Calu3 (cell line): ENCODE measurements around the gene PDIA5. TPM values are rescaled to one million over a fixed set of nuclear protein-coding genes. Genes with fewer than 3 reads are reported as not detected.

Experiments used
- BruUV-seq: library from RNA; stranded (reverse); fragments of 400-500 nt; replicated peaks from 2 replicates; lab custom pipeline; 2021; lab: Mats Ljungman, UMichigan
- CTCF ChIA-PET: fragments of 300-600 bp; sonication (Branson Sonifier 250); formaldehyde crosslinking; loops from one replicate; lab custom pipeline; 2022; ENCODE audit warnings: antibody characterized with exemption; lab: Charles Lee
- DNase-seq: peaks from one replicate; pipeline ENCODE4 v3.0.0; 2022
- H3K27ac Mint-ChIP-seq: one replicate; pipeline ENCODE4 v1.8.0; 2022; ENCODE audit warnings: mixed read lengths; ENCODE audit not compliant: unreplicated experiment
- H3K27me3 Mint-ChIP-seq: one replicate; pipeline ENCODE4 v1.8.0; 2022; ENCODE audit warnings: mixed read lengths; ENCODE audit not compliant: unreplicated experiment
- H3K36me3 Mint-ChIP-seq: one replicate; pipeline ENCODE4 v1.8.0; 2022; ENCODE audit warnings: mild to moderate bottlenecking, moderate library complexity, mixed read lengths; ENCODE audit not compliant: insufficient read depth, unreplicated experiment
- H3K4me1 Mint-ChIP-seq: one replicate; pipeline ENCODE4 v1.8.0; 2022; ENCODE audit warnings: mild to moderate bottlenecking, low read depth, mixed read lengths; ENCODE audit not compliant: unreplicated experiment
- H3K4me3 Mint-ChIP-seq: one replicate; pipeline ENCODE4 v1.8.0; 2022; ENCODE audit warnings: mild to moderate bottlenecking, low read depth, moderate library complexity, mixed read lengths; ENCODE audit not compliant: unreplicated experiment
- H3K9me3 Mint-ChIP-seq: one replicate; pipeline ENCODE4 v1.8.0; 2022; ENCODE audit warnings: low read depth, mixed read lengths; ENCODE audit not compliant: unreplicated experiment
- CTCF ChIP-seq: fragments of 200-600 bp; IDR thresholded peaks from one replicate; pipeline ENCODE4 v1.8.0; 2022; ENCODE audit warnings: antibody characterized with exemption; ENCODE audit not compliant: unreplicated experiment
- intact Hi-C: fragments of 100-400 bp; cut with micrococcal nuclease; formaldehyde crosslinking; loops from one replicate; pipeline ENCODE4 v1.10.0; 2022; ENCODE audit not compliant: unreplicated experiment
- total RNA-seq: library from RNA; stranded (reverse); gene quantifications from 2 replicates; pipeline ENCODE4 v1.2.3, GENCODE V29; 2022

Gene PDIA5
- total RNA-seq, 1 experiment from 2014 or later, result 31.6 TPM

- CTCF ChIA-PET, result no interaction called here
These were observed 101.3 kb downstream of the PDIA5 start for GRCh38 chr3:123168122-123168521.

GRCh38 chr3:123168605-123169004, 101.8 kb downstream of the PDIA5 start:
- no peaks in the 10 kb centered on the region for H3K27me3 Mint-ChIP-seq
- H3K27ac Mint-ChIP-seq, result no peak overlapping the region
- peaks cover 9% of the 10 kb centered on the region for H3K36me3 Mint-ChIP-seq
- H3K4me3 Mint-ChIP-seq, result no peak overlapping the region
- H3K4me1 Mint-ChIP-seq, result peaks cover 13% of the 10 kb centered on the region
- no peak for DNase-seq
- CTCF ChIA-PET, result no interaction called here
- no peak for TF ChIP-seq CTCF
- intact Hi-C loops, result no loop called here
- no TSS peak for BruUV-seq
- peaks cover 4% of the 10 kb centered on the region for H3K9me3 Mint-ChIP-seq

More at GRCh38 chr3:123168122-123168521, 101.3 kb downstream of the PDIA5 start:
- Mint-ChIP-seq H3K27ac (no peak overlapping the region), H3K9me3 (peaks cover 4% of the 10 kb centered on the region), H3K4me3 (no peak overlapping the region), H3K36me3 (peaks cover 9% of the 10 kb centered on the region), H3K4me1 (peaks cover 13% of the 10 kb centered on the region), H3K27me3 (no peaks in the 10 kb centered on the region)
- intact Hi-C loops, result no loop called here
- DNase-seq, result no peak
- TF ChIP-seq CTCF, result no peak
- BruUV-seq, result no TSS peak

- no peak for TF ChIP-seq CTCF
- peaks cover 4% of the 10 kb centered on the region for H3K9me3 Mint-ChIP-seq
- H3K4me1 Mint-ChIP-seq, result peaks cover 13% of the 10 kb centered on the region
- no peak for DNase-seq
- peak overlapping the region; percentile 20 for H3K27ac Mint-ChIP-seq
- intact Hi-C loops, result no loop called here
- H3K27me3 Mint-ChIP-seq, result no peaks in the 10 kb centered on the region
- H3K4me3 Mint-ChIP-seq, result no peak overlapping the region
- no TSS peak for BruUV-seq
- peaks cover 4% of the 10 kb centered on the region for H3K36me3 Mint-ChIP-seq
- CTCF ChIA-PET, result no interaction called here
These were observed 102.7 kb downstream of the PDIA5 start for GRCh38 chr3:123169492-123169929.

GRCh38 chr3:123169930-123170329, 103.1 kb downstream of the PDIA5 start:
- CTCF ChIA-PET, result no interaction called here
- Mint-ChIP-seq H3K9me3 (peaks cover 2% of the 10 kb centered on the region), H3K4me1 (peaks cover 13% of the 10 kb centered on the region), H3K27ac (peak overlapping the region; percentile 20), H3K36me3 (peaks cover 4% of the 10 kb centered on the region), H3K4me3 (no peak overlapping the region), H3K27me3 (no peaks in the 10 kb centered on the region)
- DNase-seq, result no peak
- TF ChIP-seq CTCF, result no peak
- intact Hi-C loops, result no loop called here
- no TSS peak for BruUV-seq
